K562 (cell line): ENCODE data around the gene LYSMD1. TPM values are rescaled to one million over a fixed set of nuclear protein-coding genes. Genes with fewer than 3 reads are reported as not detected.

Source experiments
- CAMTA2 ChIP-seq: fragments of 250-450 bp; sonication (Bioruptor Pico); conservative IDR thresholded peaks from 2 replicates; pipeline ENCODE4 v1.5.1; 2022
- CBFA2T2 ChIP-seq: fragments of 450-650 bp; conservative IDR thresholded peaks from 2 replicates; pipeline ENCODE4 v1.6.1; 2017; ENCODE audit warnings: mild to moderate bottlenecking
- CBX2 ChIP-seq: fragments of 200-600 bp; sonication (generic); IDR thresholded peaks from one replicate; pipeline ENCODE4 v1.6.1; 2012; ENCODE audit warnings: mild to moderate bottlenecking, low read length, inconsistent platforms; ENCODE audit not compliant: insufficient read depth, poor library complexity, severe bottlenecking
- HNRNPL ChIP-seq: fragments of 200-400 bp; formaldehyde crosslinking; IDR thresholded peaks from 2 replicates; pipeline ENCODE4 v1.6.1; 2017; ENCODE audit warnings: low read depth, mild to moderate bottlenecking, low read length
- KAT2B ChIP-seq: IDR thresholded peaks from one replicate; pipeline ENCODE4 v1.6.1; 2012; ENCODE audit warnings: low read depth, mild to moderate bottlenecking, control low read depth, inconsistent platforms, low read length, moderate library complexity
- KDM1A ChIP-seq, 2 experiments: fragments of 450-650 bp; IDR thresholded peaks; 2 replicates each; pipeline ENCODE4 v1.6.1; 2016; ENCODE audit warnings: mild to moderate bottlenecking in 2 of 2
- KLF13 ChIP-seq: fragments of 450-650 bp; IDR thresholded peaks from 2 replicates; pipeline ENCODE4 v1.6.1; 2016; ENCODE audit warnings: missing genetic modification characterization, low read depth, mild to moderate bottlenecking, missing compliant biosample characterization, moderate library complexity, borderline replicate concordance
- NCOR1 ChIP-seq: fragments of 450-650 bp; IDR thresholded peaks from 2 replicates; pipeline ENCODE4 v1.6.1; 2016; ENCODE audit warnings: mild to moderate bottlenecking, moderate library complexity
- PRPF4 ChIP-seq: fragments of 200-400 bp; formaldehyde crosslinking; IDR thresholded peaks from one replicate; pipeline ENCODE4 v1.6.1; 2017; ENCODE audit warnings: low read length, low read depth, mild to moderate bottlenecking; ENCODE audit not compliant: insufficient read depth, poor library complexity, severe bottlenecking
- RBM17 ChIP-seq: fragments of 200-400 bp; formaldehyde crosslinking; IDR thresholded peaks from 2 replicates; pipeline ENCODE4 v1.6.1; 2017; ENCODE audit warnings: low read depth, mild to moderate bottlenecking, low read length, borderline replicate concordance
- RCOR1 ChIP-seq, 2 experiments: IDR thresholded peaks; 2 replicates each; pipeline ENCODE4 v1.6.1; 2012; ENCODE audit warnings: low read depth in 2 of 2, low read length in 2 of 2, borderline replicate concordance in 1 of 2, improper control_type of control experiment in 1 of 2
- SMARCB1 ChIP-seq: IDR thresholded peaks from 2 replicates; pipeline ENCODE4 v1.6.1; 2011; ENCODE audit warnings: improper control_type of control experiment, low read depth; ENCODE audit not compliant: insufficient read length
- SP1 ChIP-seq: sonication (generic); formaldehyde crosslinking; IDR thresholded peaks from 2 replicates; pipeline ENCODE4 v1.8.1; 2022; ENCODE audit warnings: mild to moderate bottlenecking, missing genetic modification reagents
- SRSF3 ChIP-seq: fragments of 200-400 bp; formaldehyde crosslinking; IDR thresholded peaks from 2 replicates; pipeline ENCODE4 v1.6.1; 2016; ENCODE audit warnings: mild to moderate bottlenecking, low read length, moderate library complexity; ENCODE audit not compliant: insufficient read depth
- TAF7 ChIP-seq: fragments of 450-650 bp; IDR thresholded peaks from 2 replicates; pipeline ENCODE4 v1.6.1; 2016; ENCODE audit warnings: missing genetic modification characterization, missing compliant biosample characterization
- ZBTB1 ChIP-seq: sonication (generic); formaldehyde crosslinking; IDR thresholded peaks from 2 replicates; pipeline ENCODE4 v1.8.1; 2023; ENCODE audit warnings: missing genetic modification reagents, low read depth, mild to moderate bottlenecking, borderline replicate concordance
- ZNF263 ChIP-seq: sonication (generic); formaldehyde crosslinking; IDR thresholded peaks from 2 replicates; pipeline ENCODE4 v1.8.0; 2022; ENCODE audit warnings: mild to moderate bottlenecking, missing genetic modification reagents, borderline replicate concordance
- ZNF695 ChIP-seq: fragments of 450-650 bp; formaldehyde crosslinking; IDR thresholded peaks from 2 replicates; pipeline ENCODE4 v1.4.0; 2020; ENCODE audit warnings: mild to moderate bottlenecking, moderate library complexity
- ZZZ3 ChIP-seq: fragments of 450-650 bp; IDR thresholded peaks from 2 replicates; pipeline ENCODE4 v1.6.1; 2016; ENCODE audit warnings: antibody characterized with exemption, mild to moderate bottlenecking, moderate library complexity
- polyA plus RNA-seq, 8 experiments: library from polyadenylated mRNA; depleted of rRNA in 4 of 8; stranded (reverse) in 5 of 8; unstranded in 3 of 8; fragments of >200 nt; fragmentation: Nextera tagmentation in 2 of 8; fragmentation: Illumina TruSeq in 1 of 8; extraction: Ambion mirVana in 2 of 8; extraction: Trizol in 1 of 8; gene quantifications; 2 replicates each; pipeline versions ENCODE4 v1.2.1 to v1.2.3, GENCODE V29; 2011 to 2014; ENCODE audit warnings: inconsistent platforms in 1 of 8, missing spikeins in 1 of 8
- total RNA-seq, 7 experiments: library from RNA; depleted of rRNA in 6 of 7; stranded (reverse); fragments of >200 nt in 6 of 7; fragmentation: Illumina TruSeq in 2 of 7; extraction: Trizol in 2 of 7; gene quantifications; 2 replicates each; pipeline versions ENCODE4 v1.2.1 to v1.2.3, GENCODE V29; 2011 to 2021; ENCODE audit warnings: low replicate concordance in 1 of 7
- TF ChIP-seq, protein P1 (sequence below), 2 experiments: fragments of 450-650 bp; conservative IDR thresholded peaks; 2 replicates each; pipeline ENCODE4 v1.6.1; 2017; ENCODE audit warnings: mild to moderate bottlenecking in 2 of 2, moderate library complexity in 2 of 2
- TF ChIP-seq, protein P2 (sequence below), 3 experiments: fragments of 200-800 bp in 1 of 3; fragments of 250-450 bp in 1 of 3; fragments of 450-650 bp in 1 of 3; sonication (Bioruptor Pico) in 1 of 3; sonication (Bioruptor generic) in 1 of 3; formaldehyde crosslinking in 1 of 3; IDR thresholded peaks; 2 replicates each; pipeline versions ENCODE4 v1.6.1 to v1.8.0; 2016 to 2022; ENCODE audit warnings: mild to moderate bottlenecking in 2 of 3, missing genetic modification characterization in 2 of 3, missing compliant biosample characterization in 1 of 3, moderate library complexity in 1 of 3
- TF ChIP-seq, protein P3 (sequence below): fragments of 450-650 bp; conservative IDR thresholded peaks from 2 replicates; pipeline ENCODE4 v1.6.1; 2016; ENCODE audit warnings: missing genetic modification characterization, low read depth, mild to moderate bottlenecking, missing compliant biosample characterization, moderate library complexity

The LYSMD1 gene
- total and polyA plus RNA-seq, 9 of the 15 experiments (the other 6 are each of a cell fraction or from before 2014, with no cell fraction given) = 2.2 to 9.4 (median 6.0) TPM

DNA sequence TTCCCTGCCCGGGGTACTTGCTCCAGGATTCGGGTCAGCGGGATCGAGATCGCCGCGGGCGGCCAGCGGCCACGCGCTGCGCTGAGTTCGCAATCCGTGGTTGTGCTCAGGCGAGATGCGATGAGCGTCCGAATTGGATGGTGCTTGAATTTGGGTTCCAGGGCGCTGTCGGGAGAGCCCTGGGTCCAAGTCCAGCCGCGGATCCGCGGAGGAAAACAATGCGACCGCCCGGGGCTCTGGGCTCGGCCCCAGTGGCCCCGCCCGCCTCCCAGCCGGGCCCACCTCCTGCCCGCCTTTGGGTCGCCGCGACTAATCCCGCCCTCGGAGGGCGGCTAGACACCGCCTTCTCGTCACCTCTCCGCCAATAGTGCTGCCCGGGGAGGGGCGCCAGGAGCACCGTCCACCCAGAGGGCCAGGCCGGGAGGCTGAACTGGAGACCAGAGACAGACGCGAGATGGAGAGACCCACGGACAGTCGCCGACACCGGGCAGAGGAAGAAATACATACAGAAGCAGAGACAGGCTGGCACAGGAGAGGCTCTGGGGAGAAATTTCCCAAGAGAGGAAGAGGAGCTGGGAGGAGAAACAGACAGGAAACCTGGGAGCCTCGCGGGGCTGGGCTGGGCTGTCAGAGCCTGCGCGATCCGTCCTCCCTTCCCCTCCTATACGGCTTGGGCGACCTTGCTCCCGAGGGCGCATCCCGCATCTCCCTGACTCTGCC lies 19.1 kb downstream of the LYSMD1 start, which contains the start of gene SEMA6C (continued):
- TF ChIP-seq, protein P1, sequence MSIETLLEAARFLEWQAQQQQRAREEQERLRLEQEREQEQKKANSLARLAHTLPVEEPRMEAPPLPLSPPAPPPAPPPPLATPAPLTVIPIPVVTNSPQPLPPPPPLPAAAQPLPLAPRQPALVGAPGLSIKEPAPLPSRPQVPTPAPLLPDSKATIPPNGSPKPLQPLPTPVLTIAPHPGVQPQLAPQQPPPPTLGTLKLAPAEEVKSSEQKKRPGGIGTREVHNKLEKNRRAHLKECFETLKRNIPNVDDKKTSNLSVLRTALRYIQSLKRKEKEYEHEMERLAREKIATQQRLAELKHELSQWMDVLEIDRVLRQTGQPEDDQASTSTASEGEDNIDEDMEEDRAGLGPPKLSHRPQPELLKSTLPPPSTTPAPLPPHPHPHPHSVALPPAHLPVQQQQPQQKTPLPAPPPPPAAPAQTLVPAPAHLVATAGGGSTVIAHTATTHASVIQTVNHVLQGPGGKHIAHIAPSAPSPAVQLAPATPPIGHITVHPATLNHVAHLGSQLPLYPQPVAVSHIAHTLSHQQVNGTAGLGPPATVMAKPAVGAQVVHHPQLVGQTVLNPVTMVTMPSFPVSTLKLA (conservative IDR thresholded peaks at IDR 0.05) = peak in 1 of 2 experiments; percentile 47; a peak in 1 of 4 replicates
- no peak for TF ChIP-seq ZZZ3
- TF ChIP-seq, protein P2, sequence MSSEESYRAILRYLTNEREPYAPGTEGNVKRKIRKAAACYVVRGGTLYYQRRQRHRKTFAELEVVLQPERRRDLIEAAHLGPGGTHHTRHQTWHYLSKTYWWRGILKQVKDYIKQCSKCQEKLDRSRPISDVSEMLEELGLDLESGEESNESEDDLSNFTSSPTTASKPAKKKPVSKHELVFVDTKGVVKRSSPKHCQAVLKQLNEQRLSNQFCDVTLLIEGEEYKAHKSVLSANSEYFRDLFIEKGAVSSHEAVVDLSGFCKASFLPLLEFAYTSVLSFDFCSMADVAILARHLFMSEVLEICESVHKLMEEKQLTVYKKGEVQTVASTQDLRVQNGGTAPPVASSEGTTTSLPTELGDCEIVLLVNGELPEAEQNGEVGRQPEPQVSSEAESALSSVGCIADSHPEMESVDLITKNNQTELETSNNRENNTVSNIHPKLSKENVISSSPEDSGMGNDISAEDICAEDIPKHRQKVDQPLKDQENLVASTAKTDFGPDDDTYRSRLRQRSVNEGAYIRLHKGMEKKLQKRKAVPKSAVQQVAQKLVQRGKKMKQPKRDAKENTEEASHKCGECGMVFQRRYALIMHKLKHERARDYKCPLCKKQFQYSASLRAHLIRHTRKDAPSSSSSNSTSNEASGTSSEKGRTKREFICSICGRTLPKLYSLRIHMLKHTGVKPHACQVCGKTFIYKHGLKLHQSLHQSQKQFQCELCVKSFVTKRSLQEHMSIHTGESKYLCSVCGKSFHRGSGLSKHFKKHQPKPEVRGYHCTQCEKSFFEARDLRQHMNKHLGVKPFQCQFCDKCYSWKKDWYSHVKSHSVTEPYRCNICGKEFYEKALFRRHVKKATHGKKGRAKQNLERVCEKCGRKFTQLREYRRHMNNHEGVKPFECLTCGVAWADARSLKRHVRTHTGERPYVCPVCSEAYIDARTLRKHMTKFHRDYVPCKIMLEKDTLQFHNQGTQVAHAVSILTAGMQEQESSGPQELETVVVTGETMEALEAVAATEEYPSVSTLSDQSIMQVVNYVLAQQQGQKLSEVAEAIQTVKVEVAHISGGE (CRISPR knock-in tag; IDR thresholded peaks at IDR 0.05) = no peak
- no peak for TF ChIP-seq RCOR1 (IDR thresholded peaks at IDR 0.05; ENCODE audit: borderline replicate concordance in 1 of 2, low read depth in 2 of 2, low read length in 2 of 2)
- TF ChIP-seq KDM1A (IDR thresholded peaks at IDR 0.05) = no peak
- TF ChIP-seq SMARCB1 = no peak
- TF ChIP-seq, protein P3, sequence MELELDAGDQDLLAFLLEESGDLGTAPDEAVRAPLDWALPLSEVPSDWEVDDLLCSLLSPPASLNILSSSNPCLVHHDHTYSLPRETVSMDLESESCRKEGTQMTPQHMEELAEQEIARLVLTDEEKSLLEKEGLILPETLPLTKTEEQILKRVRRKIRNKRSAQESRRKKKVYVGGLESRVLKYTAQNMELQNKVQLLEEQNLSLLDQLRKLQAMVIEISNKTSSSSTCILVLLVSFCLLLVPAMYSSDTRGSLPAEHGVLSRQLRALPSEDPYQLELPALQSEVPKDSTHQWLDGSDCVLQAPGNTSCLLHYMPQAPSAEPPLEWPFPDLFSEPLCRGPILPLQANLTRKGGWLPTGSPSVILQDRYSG (tag) = no peak
- TF ChIP-seq SRSF3 = no peak
- no peak for TF ChIP-seq ZBTB1 (CRISPR knock-in tag)
- no peak for TF ChIP-seq CBFA2T2
- TF ChIP-seq PRPF4 = no peak
- TF ChIP-seq NCOR1 = no peak
- no peak for TF ChIP-seq KLF13
- no peak for TF ChIP-seq KAT2B
- TF ChIP-seq ZNF695 (CRISPR knock-in tag) = no peak
- TF ChIP-seq HNRNPL = no peak
- TF ChIP-seq SP1 (CRISPR knock-in tag) = peak; percentile 85; the same call in 1 of the 2 replicates
- TF ChIP-seq RBM17 = no peak
- TF ChIP-seq ZNF263 (CRISPR knock-in tag) = peak; percentile 98
- TF ChIP-seq TAF7 (tag) = 0 out of 2 replicates have a peak, but pooled peaks have one; percentile 16
- no peak for TF ChIP-seq CBX2
- TF ChIP-seq CAMTA2 (CRISPR knock-in tag) = no peak
